Measurements from ENCODE around the gene HNMT.

- TF ChIP-seq CTCF (IDR thresholded peaks at IDR 0.05) (no peak), POLR2A (IDR thresholded peaks at IDR 0.05) (no peak)
Measured at GRCh38 chr2:138028538-138028937, 64.3 kb downstream of the HNMT start.
